ENCODE measurements around the gene RNF112. TPM values are rescaled to one million over a fixed set of nuclear protein-coding genes. Genes with fewer than 3 reads are reported as not detected.

The RNF112 gene
- total and polyA plus RNA-seq, 3 experiments from 2014 or later = 0.18 to 0.22 TPM; not detected in 1

- H3K27ac Mint-ChIP-seq = no peak overlapping the region
- peaks cover 0 to 2% (median 0%) of the 10 kb centered on the region in 3 donors for H3K36me3 Mint-ChIP-seq
- no peaks in the 10 kb centered on the region for H3K9me3 Mint-ChIP-seq
- peaks cover 0 to 2% of the 10 kb centered on the region in 2 donors for H3K27me3 Mint-ChIP-seq
- H3K27ac ChIP-seq (ENCODE audit: low read depth, low read length) = no peak overlapping the region
- H3K27me3 ChIP-seq (ENCODE audit: insufficient read depth, low read length, poor library complexity, severe bottlenecking) = no peaks in the 10 kb centered on the region
- no peaks in the 10 kb centered on the region for H3K36me3 ChIP-seq (ENCODE audit: insufficient read depth, low read length)
- no peaks in the 10 kb centered on the region for H3K9me3 ChIP-seq (ENCODE audit: low read length)
- DNase-seq = peak in 1 of 5 donors; percentile 10
- H3K4me1 Mint-ChIP-seq = peaks cover 25 to 33% (median 26%) of the 10 kb centered on the region in 3 donors
- ChIA-PET POLR2A (no interaction called here), CTCF (interaction anchor here (1.3 to 8.0 kb wide), 4 partner anchors 11 to 402 kb away, joined by 5 to 152 read pairs (median 64); partner anchors contain the start of gene MAPK7)
- H3K4me1 ChIP-seq (ENCODE audit: insufficient read depth, low read length) = peaks cover 18% of the 10 kb centered on the region
- no peak overlapping the region for H3K4me3 ChIP-seq (ENCODE audit: low read length)
- no peak overlapping the region for H3K4me3 Mint-ChIP-seq
Observed at GRCh38 chr17:19364699-19365498, 46.1 kb upstream of the RNF112 start.

GRCh38 chr17:19365499-19365817 lies 45.6 kb upstream of the RNF112 start:
- Mint-ChIP-seq H3K4me1 (peaks cover 31 to 38% (median 32%) of the 10 kb centered on the region in 3 donors), H3K4me3 (no peak overlapping the region), H3K9me3 (no peaks in the 10 kb centered on the region), H3K27ac (peak overlapping the region in 2 of 8 donors; percentile 14 to 32), H3K36me3 (peaks cover 0 to 2% (median 0%) of the 10 kb centered on the region in 3 donors), H3K27me3 (peaks cover 0 to 2% of the 10 kb centered on the region in 2 donors)
- H3K27me3 ChIP-seq (ENCODE audit: insufficient read depth, low read length, poor library complexity, severe bottlenecking) = no peaks in the 10 kb centered on the region
- no peaks in the 10 kb centered on the region for H3K9me3 ChIP-seq (ENCODE audit: low read length)
- H3K36me3 ChIP-seq (ENCODE audit: insufficient read depth, low read length) = no peaks in the 10 kb centered on the region
- POLR2A ChIA-PET = no interaction called here
- peak in 1 of 5 donors; percentile 36 for DNase-seq
- H3K27ac ChIP-seq (ENCODE audit: low read depth, low read length) = no peak overlapping the region
- CTCF ChIA-PET = interaction anchor here (1.3 to 8.0 kb wide), 4 partner anchors 11 to 401 kb away, joined by 5 to 152 read pairs (median 64); partner anchors contain the start of gene MAPK7
- peaks cover 24% of the 10 kb centered on the region for H3K4me1 ChIP-seq (ENCODE audit: insufficient read depth, low read length)
- H3K4me3 ChIP-seq (ENCODE audit: low read length) = no peak overlapping the region

- H3K4me1 ChIP-seq (ENCODE audit: insufficient read depth, low read length) = peaks cover 29% of the 10 kb centered on the region
- Mint-ChIP-seq H3K27me3 (peaks cover 0 to 2% of the 10 kb centered on the region in 2 donors), H3K27ac (peak overlapping the region in 5 of 8 donors; percentile 20 to 72 (median 38)), H3K9me3 (no peaks in the 10 kb centered on the region), H3K36me3 (peaks cover 0 to 2% (median 0%) of the 10 kb centered on the region in 3 donors), H3K4me3 (peak overlapping the region in 2 of 7 donors; percentile 11 to 23), H3K4me1 (peaks cover 37 to 44% (median 38%) of the 10 kb centered on the region in 3 donors)
- CTCF ChIA-PET = interaction anchor here (0.7 to 8.0 kb wide), 4 partner anchors 11 to 400 kb away, joined by 3 to 152 read pairs (median 64); partner anchors contain the start of gene MAPK7
- no peaks in the 10 kb centered on the region for H3K9me3 ChIP-seq (ENCODE audit: low read length)
- POLR2A ChIA-PET = no interaction called here
- no peak overlapping the region for H3K27ac ChIP-seq (ENCODE audit: low read depth, low read length)
- H3K4me3 ChIP-seq (ENCODE audit: low read length) = no peak overlapping the region
- peak in 1 of 5 donors; percentile 27 for DNase-seq
- H3K36me3 ChIP-seq (ENCODE audit: insufficient read depth, low read length) = no peaks in the 10 kb centered on the region
- H3K27me3 ChIP-seq (ENCODE audit: insufficient read depth, low read length, poor library complexity, severe bottlenecking) = no peaks in the 10 kb centered on the region
Observed at GRCh38 chr17:19365833-19366636, 45.0 kb upstream of the RNF112 start.

- no peak overlapping the region for H3K4me3 ChIP-seq (ENCODE audit: low read length)
- Mint-ChIP-seq H3K9me3 (no peaks in the 10 kb centered on the region), H3K36me3 (peaks cover 0 to 2% (median 0%) of the 10 kb centered on the region in 3 donors), H3K4me1 (peaks cover 37 to 45% (median 40%) of the 10 kb centered on the region in 3 donors), H3K27me3 (peaks cover 0 to 2% of the 10 kb centered on the region in 2 donors), H3K4me3 (no peak overlapping the region), H3K27ac (peak overlapping the region in 5 of 8 donors; percentile 32 to 77 (median 64))
- ChIA-PET CTCF (interaction anchor here (0.7 to 8.0 kb wide), 3 partner anchors 11 to 81 kb away, joined by 3 to 152 read pairs (median 118); partner anchors contain the start of gene MAPK7), POLR2A (no interaction called here)
- peak in 1 of 5 donors; percentile 12 for DNase-seq
- H3K27me3 ChIP-seq (ENCODE audit: insufficient read depth, low read length, poor library complexity, severe bottlenecking) = no peaks in the 10 kb centered on the region
- no peaks in the 10 kb centered on the region for H3K36me3 ChIP-seq (ENCODE audit: insufficient read depth, low read length)
- no peak overlapping the region for H3K27ac ChIP-seq (ENCODE audit: low read depth, low read length)
- no peaks in the 10 kb centered on the region for H3K9me3 ChIP-seq (ENCODE audit: low read length)
- H3K4me1 ChIP-seq (ENCODE audit: insufficient read depth, low read length) = peaks cover 35% of the 10 kb centered on the region
Observed at GRCh38 chr17:19366637-19366972, 44.4 kb upstream of the RNF112 start.

GRCh38 chr17:19368229-19368628 lies 42.8 kb upstream of the RNF112 start:
- Histone ChIP-seq H3K4me1 (ENCODE audit: insufficient read depth, low read length) (peaks cover 44% of the 10 kb centered on the region), H3K27me3 (ENCODE audit: insufficient read depth, low read length, poor library complexity, severe bottlenecking) (no peaks in the 10 kb centered on the region), H3K27ac (ENCODE audit: low read depth, low read length) (no peak overlapping the region), H3K4me3 (ENCODE audit: low read length) (no peak overlapping the region), H3K36me3 (ENCODE audit: insufficient read depth, low read length) (no peaks in the 10 kb centered on the region), H3K9me3 (ENCODE audit: low read length) (no peaks in the 10 kb centered on the region)
- Mint-ChIP-seq H3K27ac (peak overlapping the region in 7 of 8 donors; percentile 4 to 96 (median 58)), H3K36me3 (no peaks in the 10 kb centered on the region), H3K4me1 (peaks cover 41 to 46% (median 43%) of the 10 kb centered on the region in 3 donors), H3K27me3 (peaks cover 0 to 2% of the 10 kb centered on the region in 2 donors), H3K9me3 (no peaks in the 10 kb centered on the region), H3K4me3 (no peak overlapping the region)
- DNase-seq = peak in 1 of 5 donors; percentile 13
- POLR2A ChIA-PET = no interaction called here
- CTCF ChIA-PET = interaction anchor here (0.8 to 3.7 kb wide), 2 partner anchors 10 to 79 kb away, joined by 3 to 15 read pairs; partner anchors contain the start of gene MAPK7

- H3K27ac ChIP-seq (ENCODE audit: low read depth, low read length) = no peak overlapping the region
- no peaks in the 10 kb centered on the region for H3K9me3 Mint-ChIP-seq
Observed at GRCh38 chr17:19369107-19369778, 41.8 kb upstream of the RNF112 start.

GRCh38 chr17:19369846-19370492 lies 41.1 kb upstream of the RNF112 start:
- CTCF ChIA-PET = interaction anchor here (1.2 to 3.7 kb wide), 2 partner anchors 32 to 77 kb away, joined by 4 to 15 read pairs; no protein-coding TSS in a partner anchor
- H3K4me1 Mint-ChIP-seq = peaks cover 47 to 52% (median 50%) of the 10 kb centered on the region in 3 donors
- POLR2A ChIA-PET = interaction anchor here (1.7 kb wide), 1 partner anchor 8 kb away, joined by 5 read pairs; the partner anchor contains the start of gene MAPK7
- peak overlapping the region; percentile 3 for H3K4me3 ChIP-seq (ENCODE audit: low read length)
- no peaks in the 10 kb centered on the region for H3K36me3 ChIP-seq (ENCODE audit: insufficient read depth, low read length)
- peak in 4 of 5 donors; percentile 13 to 66 (median 36) for DNase-seq
- peak overlapping the region; percentile 85 to 96 (median 95) for H3K27ac Mint-ChIP-seq
- peaks cover 44% of the 10 kb centered on the region for H3K4me1 ChIP-seq (ENCODE audit: insufficient read depth, low read length)
- H3K4me3 Mint-ChIP-seq = peak overlapping the region; percentile 45 to 85 (median 83)
- H3K27me3 Mint-ChIP-seq = peaks cover 0 to 2% of the 10 kb centered on the region in 2 donors
- no peaks in the 10 kb centered on the region for H3K9me3 Mint-ChIP-seq
- no peaks in the 10 kb centered on the region for H3K9me3 ChIP-seq (ENCODE audit: low read length)
- H3K27me3 ChIP-seq (ENCODE audit: insufficient read depth, low read length, poor library complexity, severe bottlenecking) = no peaks in the 10 kb centered on the region
- H3K27ac ChIP-seq (ENCODE audit: low read depth, low read length) = no peak overlapping the region
- H3K36me3 Mint-ChIP-seq = no peaks in the 10 kb centered on the region

More at GRCh38 chr17:19369107-19369778, 41.8 kb upstream of the RNF112 start:
- Mint-ChIP-seq H3K27ac (peak overlapping the region; percentile 15 to 96 (median 92)), H3K36me3 (no peaks in the 10 kb centered on the region), H3K27me3 (peaks cover 0 to 2% of the 10 kb centered on the region in 2 donors), H3K4me1 (peaks cover 44 to 46% (median 46%) of the 10 kb centered on the region in 3 donors), H3K4me3 (peak overlapping the region; percentile 20 to 85 (median 72))
- POLR2A ChIA-PET = interaction anchor here (1.7 kb wide), 1 partner anchor 9 kb away, joined by 5 read pairs; the partner anchor contains the start of gene MAPK7
- H3K9me3 ChIP-seq (ENCODE audit: low read length) = no peaks in the 10 kb centered on the region
- H3K4me1 ChIP-seq (ENCODE audit: insufficient read depth, low read length) = peaks cover 44% of the 10 kb centered on the region
- peak in 1 of 5 donors; percentile 39 for DNase-seq
- CTCF ChIA-PET = interaction anchor here (0.8 to 3.7 kb wide), 3 partner anchors 8 to 78 kb away, joined by 3 to 15 read pairs (median 4); partner anchors contain the start of gene MAPK7
- H3K27me3 ChIP-seq (ENCODE audit: insufficient read depth, low read length, poor library complexity, severe bottlenecking) = no peaks in the 10 kb centered on the region
- H3K36me3 ChIP-seq (ENCODE audit: insufficient read depth, low read length) = no peaks in the 10 kb centered on the region
- no peak overlapping the region for H3K4me3 ChIP-seq (ENCODE audit: low read length)
